HepG2 (cell line): ENCODE results near the gene MEPE. TPM values are rescaled to one million over a fixed set of nuclear protein-coding genes. Genes with fewer than 3 reads are reported as not detected.

Experiments used
- ATF2 ChIP-seq: sonication (generic); formaldehyde crosslinking; IDR thresholded peaks from 2 replicates; pipeline ENCODE4 v1.4.0; 2020; ENCODE audit warnings: missing genetic modification reagents
- CEBPZ ChIP-seq: IDR thresholded peaks from 2 replicates; pipeline ENCODE4 v1.6.1; 2012; ENCODE audit warnings: low read length, improper control_type of control experiment
- FOXK1 ChIP-seq: sonication (generic); formaldehyde crosslinking; IDR thresholded peaks from 2 replicates; pipeline ENCODE4 v1.4.0; 2020; ENCODE audit warnings: low read depth, missing genetic modification reagents, borderline replicate concordance
- GATAD1 ChIP-seq: IDR thresholded peaks from 2 replicates; pipeline ENCODE4 v1.6.1; 2016; ENCODE audit warnings: missing genetic modification reagents, missing compliant biosample characterization
- GATAD2A ChIP-seq: IDR thresholded peaks from 2 replicates; pipeline ENCODE4 v1.6.1; 2016
- GLI4 ChIP-seq: sonication (generic); formaldehyde crosslinking; IDR thresholded peaks from 2 replicates; pipeline ENCODE4 v1.5.1; 2020; ENCODE audit warnings: missing genetic modification reagents, mild to moderate bottlenecking, moderate library complexity, borderline replicate concordance
- GPBP1L1 ChIP-seq: sonication (generic); formaldehyde crosslinking; IDR thresholded peaks from 2 replicates; pipeline ENCODE4 v1.5.0; 2020; ENCODE audit warnings: mild to moderate bottlenecking, missing genetic modification reagents
- IRF2 ChIP-seq: IDR thresholded peaks from 2 replicates; pipeline ENCODE4 v1.6.1; 2018; ENCODE audit warnings: missing genetic modification reagents, missing compliant biosample characterization
- LBX2 ChIP-seq: sonication (generic); formaldehyde crosslinking; IDR thresholded peaks from 2 replicates; pipeline ENCODE4 v1.5.0; 2020; ENCODE audit warnings: missing genetic modification reagents, mild to moderate bottlenecking, borderline replicate concordance
- RBFOX2 ChIP-seq: fragments of 200-400 bp; formaldehyde crosslinking; IDR thresholded peaks from 2 replicates; pipeline ENCODE4 v1.6.1; 2017; ENCODE audit warnings: low read depth, mild to moderate bottlenecking, low read length
- SMAD1 ChIP-seq: sonication (generic); formaldehyde crosslinking; IDR thresholded peaks from 2 replicates; pipeline ENCODE4 v1.4.0; 2020; ENCODE audit warnings: missing genetic modification reagents, low read depth, mild to moderate bottlenecking, borderline replicate concordance
- SNAI1 ChIP-seq: sonication (generic); formaldehyde crosslinking; IDR thresholded peaks from 2 replicates; pipeline ENCODE4 v1.5.0; 2020; ENCODE audit warnings: mild to moderate bottlenecking, missing genetic modification reagents, borderline replicate concordance
- USF2 ChIP-seq, 2 experiments: sonication (generic) in 1 of 2; formaldehyde crosslinking in 1 of 2; IDR thresholded peaks; 2 replicates each; pipeline versions ENCODE4 v1.5.1 to v1.6.1; 2011 to 2020; ENCODE audit warnings: borderline replicate concordance in 1 of 2, low read depth in 1 of 2, low read length in 1 of 2, mild to moderate bottlenecking in 1 of 2, missing genetic modification reagents in 1 of 2, moderate library complexity in 1 of 2
- ZFP41 ChIP-seq: sonication (generic); formaldehyde crosslinking; IDR thresholded peaks from 2 replicates; pipeline ENCODE4 v1.4.0; 2020; ENCODE audit warnings: mild to moderate bottlenecking, missing genetic modification reagents, borderline replicate concordance
- ZNF296 ChIP-seq: sonication (generic); formaldehyde crosslinking; conservative IDR thresholded peaks from 2 replicates; pipeline ENCODE4 v1.5.0; 2020; ENCODE audit warnings: mild to moderate bottlenecking, missing genetic modification reagents
- ZNF619 ChIP-seq: sonication (generic); formaldehyde crosslinking; IDR thresholded peaks from 2 replicates; pipeline ENCODE4 v1.4.0; 2020; ENCODE audit warnings: mild to moderate bottlenecking, missing genetic modification reagents
- ZNF713 ChIP-seq: sonication (generic); formaldehyde crosslinking; IDR thresholded peaks from 2 replicates; pipeline ENCODE4 v1.4.0; 2020; ENCODE audit warnings: mild to moderate bottlenecking, missing genetic modification reagents
- polyA plus RNA-seq, 8 experiments: library from polyadenylated mRNA; depleted of rRNA in 3 of 8; stranded (reverse) in 7 of 8; unstranded in 1 of 8; fragments of >200 nt; fragmentation: Illumina TruSeq in 4 of 8; extraction: Trizol in 4 of 8; gene quantifications; 2 replicates each; pipeline versions ENCODE4 v1.2.1 to v1.2.3, GENCODE V29; 2011 to 2016; ENCODE audit warnings: low read depth in 4 of 8, missing spikeins in 1 of 8, mixed read lengths in 1 of 8; ENCODE audit not compliant: insufficient read depth in 1 of 8
- total RNA-seq, 5 experiments: library from RNA; depleted of rRNA; stranded (reverse); fragments of >200 nt; fragmentation: Illumina TruSeq; extraction: Trizol; gene quantifications; 2 replicates each; pipeline ENCODE4 v1.2.3, GENCODE V29; 2016; ENCODE audit warnings: low read depth in 1 of 5
- TF ChIP-seq, protein P1 (sequence below): sonication (generic); formaldehyde crosslinking; IDR thresholded peaks from 2 replicates; pipeline ENCODE4 v1.4.0; 2020; ENCODE audit warnings: mild to moderate bottlenecking, missing genetic modification reagents
- TF ChIP-seq, protein P2 (sequence below): sonication (generic); formaldehyde crosslinking; IDR thresholded peaks from 2 replicates; pipeline ENCODE4 v1.9.0; 2021; ENCODE audit warnings: missing genetic modification reagents, borderline replicate concordance

Gene MEPE
- total and polyA plus RNA-seq, 2 of the 13 experiments (the other 11 are each of a cell fraction or from before 2014, with no cell fraction given), result 0.04 TPM; not detected in 1

GRCh38 chr4:87865288-87865687 is 32.5 kb downstream of the MEPE start (continued):
- TF ChIP-seq USF2 (IDR thresholded peaks at IDR 0.05; ENCODE audit: low read depth, low read length), result no peak
- TF ChIP-seq USF2 (CRISPR knock-in tag; IDR thresholded peaks at IDR 0.05; ENCODE audit: borderline replicate concordance), result no peak
- TF ChIP-seq IRF2 (CRISPR knock-in tag), result no peak
- TF ChIP-seq CEBPZ, result no peak
- TF ChIP-seq ZFP41, result no peak
- TF ChIP-seq, protein P1, sequence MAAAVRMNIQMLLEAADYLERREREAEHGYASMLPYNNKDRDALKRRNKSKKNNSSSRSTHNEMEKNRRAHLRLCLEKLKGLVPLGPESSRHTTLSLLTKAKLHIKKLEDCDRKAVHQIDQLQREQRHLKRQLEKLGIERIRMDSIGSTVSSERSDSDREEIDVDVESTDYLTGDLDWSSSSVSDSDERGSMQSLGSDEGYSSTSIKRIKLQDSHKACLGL, result no peak
- TF ChIP-seq GLI4 (CRISPR knock-in tag), result no peak
- no peak for TF ChIP-seq GPBP1L1 (CRISPR knock-in tag)
- no peak for TF ChIP-seq SNAI1
- no peak for TF ChIP-seq LBX2 (CRISPR knock-in tag)
- no peak for TF ChIP-seq ZNF619 (CRISPR knock-in tag)
- TF ChIP-seq GATAD1 (CRISPR knock-in tag), result no peak
- TF ChIP-seq SMAD1 (CRISPR knock-in tag), result no peak
- no peak for TF ChIP-seq ZNF296 (CRISPR knock-in tag)
- no peak for TF ChIP-seq ZNF713 (CRISPR knock-in tag)
- TF ChIP-seq, protein P2, sequence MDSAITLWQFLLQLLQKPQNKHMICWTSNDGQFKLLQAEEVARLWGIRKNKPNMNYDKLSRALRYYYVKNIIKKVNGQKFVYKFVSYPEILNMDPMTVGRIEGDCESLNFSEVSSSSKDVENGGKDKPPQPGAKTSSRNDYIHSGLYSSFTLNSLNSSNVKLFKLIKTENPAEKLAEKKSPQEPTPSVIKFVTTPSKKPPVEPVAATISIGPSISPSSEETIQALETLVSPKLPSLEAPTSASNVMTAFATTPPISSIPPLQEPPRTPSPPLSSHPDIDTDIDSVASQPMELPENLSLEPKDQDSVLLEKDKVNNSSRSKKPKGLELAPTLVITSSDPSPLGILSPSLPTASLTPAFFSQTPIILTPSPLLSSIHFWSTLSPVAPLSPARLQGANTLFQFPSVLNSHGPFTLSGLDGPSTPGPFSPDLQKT (CRISPR knock-in tag), result no peak
- TF ChIP-seq ATF2 (CRISPR knock-in tag), result no peak
- peak; percentile 71 for TF ChIP-seq GATAD2A
- TF ChIP-seq FOXK1 (CRISPR knock-in tag), result peak; percentile 67; the same call in 1 of the 2 replicates
- TF ChIP-seq RBFOX2, result 0 out of 2 replicates have a peak, but pooled peaks have one; percentile 57
